Measurements from ENCODE around the gene CYBRD1.

- TF ChIP-seq, protein P1, sequence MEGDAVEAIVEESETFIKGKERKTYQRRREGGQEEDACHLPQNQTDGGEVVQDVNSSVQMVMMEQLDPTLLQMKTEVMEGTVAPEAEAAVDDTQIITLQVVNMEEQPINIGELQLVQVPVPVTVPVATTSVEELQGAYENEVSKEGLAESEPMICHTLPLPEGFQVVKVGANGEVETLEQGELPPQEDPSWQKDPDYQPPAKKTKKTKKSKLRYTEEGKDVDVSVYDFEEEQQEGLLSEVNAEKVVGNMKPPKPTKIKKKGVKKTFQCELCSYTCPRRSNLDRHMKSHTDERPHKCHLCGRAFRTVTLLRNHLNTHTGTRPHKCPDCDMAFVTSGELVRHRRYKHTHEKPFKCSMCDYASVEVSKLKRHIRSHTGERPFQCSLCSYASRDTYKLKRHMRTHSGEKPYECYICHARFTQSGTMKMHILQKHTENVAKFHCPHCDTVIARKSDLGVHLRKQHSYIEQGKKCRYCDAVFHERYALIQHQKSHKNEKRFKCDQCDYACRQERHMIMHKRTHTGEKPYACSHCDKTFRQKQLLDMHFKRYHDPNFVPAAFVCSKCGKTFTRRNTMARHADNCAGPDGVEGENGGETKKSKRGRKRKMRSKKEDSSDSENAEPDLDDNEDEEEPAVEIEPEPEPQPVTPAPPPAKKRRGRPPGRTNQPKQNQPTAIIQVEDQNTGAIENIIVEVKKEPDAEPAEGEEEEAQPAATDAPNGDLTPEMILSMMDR (conservative IDR thresholded peaks at IDR 0.05 in 1 of 2, IDR thresholded peaks at IDR 0.05 in 1 of 2; ENCODE audit: low read depth in 1 of 2, low read length in 2 of 2) = no peak
- no peak for TF ChIP-seq EZH2 (IDR thresholded peaks at IDR 0.05; ENCODE audit: low read length, missing control alignments)
These were observed 31.0 kb downstream of the CYBRD1 start for GRCh38 chr2:171553236-171553635.
